Thyroid gland (tissue), 4 donors: ENCODE measurements around the gene LRP1-AS.

Source experiments
- CTCF ChIP-seq, 6 experiments: fragments of 200-600 bp in 3 of 6; fragments of 450-650 bp in 3 of 6; sonication (generic) in 3 of 6; IDR thresholded peaks; one replicate each; pipeline ENCODE4 v1.5.1; 2016 to 2019; ENCODE audit warnings: antibody characterized with exemption in 6 of 6, mild to moderate bottlenecking in 2 of 6, inconsistent platforms in 1 of 6, moderate library complexity in 1 of 6
- POLR2A ChIP-seq, 2 donors: fragments of 450-650 bp; IDR thresholded peaks; one replicate each; pipeline ENCODE4 v1.6.1; 2017; ENCODE audit warnings: antibody characterized with exemption in 2 of 2, mild to moderate bottlenecking in 2 of 2, moderate library complexity in 1 of 2

- TF ChIP-seq CTCF (IDR thresholded peaks at IDR 0.05) (no peak), POLR2A (IDR thresholded peaks at IDR 0.05) (no peak)
These were observed 38.6 kb upstream of the LRP1-AS start for GRCh38 chr12:57185906-57186508.
